Measurements from ENCODE around the gene HOXA2. TPM values are rescaled to one million over a fixed set of nuclear protein-coding genes. Genes with fewer than 3 reads are reported as not detected.

The HOXA2 gene
- total RNA-seq, 4 donors from 2014 or later = 0.34 to 4.2 (median 1.9) TPM

GRCh38 chr7:27064159-27064558, 38.3 kb downstream of the HOXA2 start:
- 18% methylated on average over 2 of the region's 2 CpGs for WGBS
- no peak for DNase-seq (ENCODE audit: low spot score in 2 of 2)

GRCh38 chr7:27062946-27063345, 39.5 kb downstream of the HOXA2 start:
- TF ChIP-seq POLR2A (IDR thresholded peaks at IDR 0.05) (no peak), CTCF (IDR thresholded peaks at IDR 0.05) (no peak), POLR2AphosphoS5 (IDR thresholded peaks at IDR 0.05) (no peak), EP300 (IDR thresholded peaks at IDR 0.05) (no peak)
- no peak overlapping the region for H3K27ac ChIP-seq
- H3K4me3 ChIP-seq = no peak overlapping the region
- no peaks in the 10 kb centered on the region for H3K4me1 ChIP-seq
- DNase-seq (ENCODE audit: low spot score in 2 of 2) = no peak
- WGBS = 94% methylated on average over 4 of the region's 4 CpGs
- H3K27me3 ChIP-seq = no peaks in the 10 kb centered on the region
- H3K9me3 ChIP-seq = no peaks in the 10 kb centered on the region
- no peaks in the 10 kb centered on the region for H3K36me3 ChIP-seq

More at GRCh38 chr7:27064159-27064558, 38.3 kb downstream of the HOXA2 start:
- no peaks in the 10 kb centered on the region for H3K9me3 ChIP-seq
- H3K27me3 ChIP-seq = no peaks in the 10 kb centered on the region
- H3K4me1 ChIP-seq = no peaks in the 10 kb centered on the region
- H3K36me3 ChIP-seq = no peaks in the 10 kb centered on the region
- no peak for TF ChIP-seq CTCF (IDR thresholded peaks at IDR 0.05)
- no peak for TF ChIP-seq POLR2AphosphoS5 (IDR thresholded peaks at IDR 0.05)
- H3K27ac ChIP-seq = no peak overlapping the region
- no peak overlapping the region for H3K4me3 ChIP-seq

- Histone ChIP-seq H3K27ac (no peak overlapping the region), H3K27me3 (no peaks in the 10 kb centered on the region), H3K9me3 (no peaks in the 10 kb centered on the region), H3K4me1 (no peaks in the 10 kb centered on the region), H3K36me3 (no peaks in the 10 kb centered on the region), H3K4me3 (no peak overlapping the region)
- DNase-seq (ENCODE audit: low spot score in 2 of 2) = no peak
- TF ChIP-seq POLR2A (IDR thresholded peaks at IDR 0.05) (no peak), EP300 (IDR thresholded peaks at IDR 0.05) (no peak), CTCF (IDR thresholded peaks at IDR 0.05) (no peak), POLR2AphosphoS5 (IDR thresholded peaks at IDR 0.05) (no peak)
- WGBS = 60% methylated on average over 3 of the region's 3 CpGs
Measured at GRCh38 chr7:27053153-27053552, 49.3 kb downstream of the HOXA2 start.

- WGBS = 85% methylated on average over 4 of the region's 4 CpGs
- no peaks in the 10 kb centered on the region for H3K9me3 ChIP-seq
- no peak for TF ChIP-seq EP300 (IDR thresholded peaks at IDR 0.05)
- no peak for TF ChIP-seq CTCF (IDR thresholded peaks at IDR 0.05)
- no peak for TF ChIP-seq POLR2AphosphoS5 (IDR thresholded peaks at IDR 0.05)
- no peak for TF ChIP-seq POLR2A (IDR thresholded peaks at IDR 0.05)
- no peak for DNase-seq (ENCODE audit: low spot score in 2 of 2)
- H3K4me3 ChIP-seq = no peak overlapping the region
- no peaks in the 10 kb centered on the region for H3K4me1 ChIP-seq
- no peaks in the 10 kb centered on the region for H3K36me3 ChIP-seq
- no peak overlapping the region for H3K27ac ChIP-seq
- H3K27me3 ChIP-seq = no peaks in the 10 kb centered on the region
Measured at GRCh38 chr7:27051451-27051850, 51.0 kb downstream of the HOXA2 start.

Other genes starting within 250 kb of the HOXA2 start
- 10 to 100 TPM; 21.3 to 34.4 (median 23.9) TPM for gene SKAP2, start 238.1 kb downstream of the HOXA2 start, total RNA-seq
- gene HOXA1, start 6.7 kb downstream of the HOXA2 start, total RNA-seq = 1 to 10 TPM; 2.5 to 4.0 (median 3.1) TPM
- 1 to 10 TPM; 1.8 to 4.7 (median 2.5) TPM for gene HOXA4, start 28.1 kb upstream of the HOXA2 start, total RNA-seq
- gene HOXA5, start 41.0 kb upstream of the HOXA2 start, total RNA-seq = 10 to 100 TPM in 3 of 4 donors, 1 to 10 TPM in 1; 4.7 to 16.3 (median 14.6) TPM
- 1 to 10 TPM; 4.0 to 9.3 (median 6.4) TPM for gene HOXA6, start 45.1 kb upstream of the HOXA2 start, total RNA-seq
- gene HOXA3, start 49.9 kb upstream of the HOXA2 start, total RNA-seq = 10 to 100 TPM in 1 of 4 donors, 1 to 10 TPM in 3; 5.5 to 19.9 (median 6.2) TPM
- gene HOXA7, start 54.0 kb upstream of the HOXA2 start, total RNA-seq = 10 to 100 TPM; 14.8 to 23.6 (median 17.5) TPM
- 10 to 100 TPM; 26.7 to 64.8 (median 48.7) TPM for gene HOXA9, start 62.9 kb upstream of the HOXA2 start, total RNA-seq
- 1 to 10 TPM; 4.7 to 8.9 (median 6.0) TPM for gene HOXA10, start 71.6 kb upstream of the HOXA2 start, total RNA-seq
- 1 to 10 TPM in 1 of 4 donors, under 1 TPM in 2, not detected in 1; 0.34 to 1.2 (median 0.95) TPM for gene HOXA11, start 82.5 kb upstream of the HOXA2 start, total RNA-seq
- under 1 TPM in 1 of 4 donors, not detected in 3; 0.17 TPM for gene HOXA13, start 97.4 kb upstream of the HOXA2 start, total RNA-seq
- not detected for gene EVX1, start 140.1 kb upstream of the HOXA2 start, total RNA-seq

Measured in suprapubic skin (tissue), 4 donors.